Trophoblast cell (in vitro differentiated cells and primary cell): ENCODE measurements around the gene STIM1.

Experiments used
- DNase-seq, 2 donors: peaks; one replicate each; pipeline ENCODE4 v3.0.0-alpha.2; 2016
- H2AFZ ChIP-seq: 2 replicates; pipeline ENCODE4 v1.6.1; 2013; ENCODE audit warnings: low read length, moderate library complexity, mild to moderate bottlenecking; ENCODE audit not compliant: insufficient read depth, poor library complexity
- H2AK5ac ChIP-seq: 2 replicates; pipeline ENCODE4 v1.6.1; 2013; ENCODE audit warnings: mild to moderate bottlenecking, low read length
- H2BK120ac ChIP-seq: 2 replicates; pipeline ENCODE4 v1.6.1; 2013; ENCODE audit warnings: low read length, mild to moderate bottlenecking, moderate library complexity; ENCODE audit not compliant: insufficient read depth, poor library complexity
- H2BK12ac ChIP-seq: 2 replicates; pipeline ENCODE4 v1.6.1; 2013; ENCODE audit warnings: mild to moderate bottlenecking, low read length, moderate library complexity
- H2BK5ac ChIP-seq: 2 replicates; pipeline ENCODE4 v1.6.1; 2013; ENCODE audit warnings: low read length, low read depth, moderate library complexity, mild to moderate bottlenecking; ENCODE audit not compliant: poor library complexity
- H3K14ac ChIP-seq: 2 replicates; pipeline ENCODE4 v1.6.1; 2013; ENCODE audit warnings: mild to moderate bottlenecking, low read length
- H3K18ac ChIP-seq: 2 replicates; pipeline ENCODE4 v1.6.1; 2013; ENCODE audit warnings: mild to moderate bottlenecking, low read length
- H3K23ac ChIP-seq: 2 replicates; pipeline ENCODE4 v1.6.1; 2013; ENCODE audit warnings: low read length
- H3K27ac ChIP-seq: 2 replicates; pipeline ENCODE4 v1.5.1; 2013; ENCODE audit warnings: low read depth, mild to moderate bottlenecking, inconsistent platforms, low read length, moderate library complexity
- H3K27me3 ChIP-seq: 2 replicates; pipeline ENCODE4 v1.6.1; 2013; ENCODE audit warnings: inconsistent platforms, mild to moderate bottlenecking, low read length, moderate library complexity; ENCODE audit not compliant: insufficient read depth
- H3K36me3 ChIP-seq, 2 experiments: 1 replicate in 1 of 2; 2 replicates in 1 of 2; pipeline ENCODE4 v1.6.1; 2013; ENCODE audit warnings: low read length in 2 of 2, mild to moderate bottlenecking in 2 of 2, moderate library complexity in 1 of 2; ENCODE audit not compliant: insufficient read depth in 2 of 2, control insufficient read depth in 1 of 2
- H3K4ac ChIP-seq: 2 replicates; pipeline ENCODE4 v1.6.1; 2013; ENCODE audit warnings: low read depth, mild to moderate bottlenecking, low read length, moderate library complexity
- H3K4me1 ChIP-seq, 2 experiments: 1 replicate in 1 of 2; 2 replicates in 1 of 2; pipeline ENCODE4 v1.6.1; 2013; ENCODE audit warnings: low read length in 2 of 2, mild to moderate bottlenecking in 2 of 2, moderate library complexity in 1 of 2; ENCODE audit not compliant: insufficient read depth in 2 of 2, control insufficient read depth in 1 of 2
- H3K4me2 ChIP-seq: 2 replicates; pipeline ENCODE4 v1.6.1; 2013; ENCODE audit warnings: inconsistent platforms, mild to moderate bottlenecking, low read length, moderate library complexity
- H3K4me3 ChIP-seq: 2 replicates; pipeline ENCODE4 v1.5.1; 2013; ENCODE audit warnings: mild to moderate bottlenecking, low read depth, low read length, inconsistent platforms
- H3K79me1 ChIP-seq: one replicate; pipeline ENCODE4 v1.6.1; 2013; ENCODE audit warnings: low read length
- H3K79me2 ChIP-seq: 2 replicates; pipeline ENCODE4 v1.6.1; 2013; ENCODE audit warnings: low read length, mild to moderate bottlenecking; ENCODE audit not compliant: control insufficient read depth, insufficient read depth, poor library complexity
- H3K9ac ChIP-seq: 2 replicates; pipeline ENCODE4 v1.6.1; 2013; ENCODE audit warnings: mild to moderate bottlenecking, low read length
- H3K9me3 ChIP-seq: 2 replicates; pipeline ENCODE4 v1.6.1; 2013; ENCODE audit warnings: low read depth, mild to moderate bottlenecking, control low read depth, inconsistent platforms, low read length; ENCODE audit not compliant: insufficient read depth
- H4K12ac ChIP-seq: 2 replicates; pipeline ENCODE4 v1.6.1; 2013; ENCODE audit warnings: low read depth, mild to moderate bottlenecking, low read length, moderate library complexity
- H4K8ac ChIP-seq: 2 replicates; pipeline ENCODE4 v1.6.1; 2013; ENCODE audit warnings: low read depth, mild to moderate bottlenecking, low read length, moderate library complexity
- H4K91ac ChIP-seq: one replicate; pipeline ENCODE4 v1.6.1; 2013; ENCODE audit warnings: low read depth, mild to moderate bottlenecking, low read length, moderate library complexity
- WGBS: extraction: QIAGEN DNeasy Blood & Tissue Kit; methylation state at CpG from one replicate; pipeline ENCODE4 v1.1.7; 2013; ENCODE audit warnings: missing lambda C conversion rate; ENCODE audit not compliant: insufficient read length, insufficient coverage; ENCODE audit errors: extremely low coverage; 5-methylcytosine and 5-hydroxymethylcytosine counted together

The STIM1 gene

GRCh38 chr11:3969200-3969599, 113.7 kb downstream of the STIM1 start:
- DNase-seq: no peak
- Histone ChIP-seq H3K18ac (no peak overlapping the region), H2AFZ (no peak overlapping the region), H3K4me1 (no peaks in the 10 kb centered on the region), H3K27me3 (no peaks in the 10 kb centered on the region), H3K4me2 (no peak overlapping the region), H2BK12ac (no peak overlapping the region), H3K4ac (no peak overlapping the region), H3K9me3 (no peaks in the 10 kb centered on the region), H3K79me2 (no peaks in the 10 kb centered on the region), H3K14ac (no peak overlapping the region), H2AK5ac (no peak overlapping the region), H4K12ac (no peak overlapping the region), H4K91ac (no peak overlapping the region), H3K27ac (no peak overlapping the region), H3K23ac (no peak overlapping the region), H4K8ac (no peak overlapping the region), H3K79me1 (no peaks in the 10 kb centered on the region), H2BK120ac (no peak overlapping the region), H3K36me3 (no peaks in the 10 kb centered on the region), H3K4me3 (no peak overlapping the region), H2BK5ac (no peak overlapping the region), H3K9ac (no peak overlapping the region)
- WGBS: no CpG with 5 or more reads among the region's 3 CpGs

- H3K18ac ChIP-seq: no peak overlapping the region
- no peak overlapping the region for H3K27ac ChIP-seq
- no peaks in the 10 kb centered on the region for H3K36me3 ChIP-seq
- H3K14ac ChIP-seq: no peak overlapping the region
- no peaks in the 10 kb centered on the region for H3K79me1 ChIP-seq
- no peak overlapping the region for H3K4ac ChIP-seq
- no CpG with 5 or more reads among the region's 1 CpG for WGBS
- H3K9ac ChIP-seq: no peak overlapping the region
- no peak overlapping the region for H2BK12ac ChIP-seq
- no peaks in the 10 kb centered on the region for H3K27me3 ChIP-seq
- no peak overlapping the region for H3K4me3 ChIP-seq
- no peak overlapping the region for H4K91ac ChIP-seq
- H4K12ac ChIP-seq: no peak overlapping the region
- H4K8ac ChIP-seq: no peak overlapping the region
- H2AK5ac ChIP-seq: no peak overlapping the region
- no peaks in the 10 kb centered on the region for H3K9me3 ChIP-seq
- H2BK120ac ChIP-seq: no peak overlapping the region
- H3K4me2 ChIP-seq: no peak overlapping the region
- H2BK5ac ChIP-seq: no peak overlapping the region
- no peaks in the 10 kb centered on the region for H3K79me2 ChIP-seq
- H2AFZ ChIP-seq: no peak overlapping the region
- H3K23ac ChIP-seq: no peak overlapping the region
- no peak for DNase-seq
- H3K4me1 ChIP-seq: no peaks in the 10 kb centered on the region
Measured at GRCh38 chr11:3969613-3970012, 114.1 kb downstream of the STIM1 start.

- Histone ChIP-seq H3K4me1 (no peaks in the 10 kb centered on the region), H3K4ac (no peak overlapping the region), H3K23ac (no peak overlapping the region), H2BK5ac (no peak overlapping the region), H4K8ac (peak overlapping the region; percentile 28), H2BK120ac (no peak overlapping the region), H3K4me2 (no peak overlapping the region), H2AK5ac (no peak overlapping the region), H3K79me2 (no peaks in the 10 kb centered on the region), H4K91ac (no peak overlapping the region), H2AFZ (no peak overlapping the region), H3K36me3 (no peaks in the 10 kb centered on the region), H3K9me3 (no peaks in the 10 kb centered on the region), H3K79me1 (no peaks in the 10 kb centered on the region), H3K27me3 (no peaks in the 10 kb centered on the region), H4K12ac (no peak overlapping the region), H3K27ac (no peak overlapping the region), H3K18ac (peak overlapping the region; percentile 53), H3K9ac (no peak overlapping the region), H3K14ac (no peak overlapping the region), H2BK12ac (no peak overlapping the region), H3K4me3 (no peak overlapping the region)
- no peak for DNase-seq
- no CpG with 5 or more reads among the region's 2 CpGs for WGBS
Measured at GRCh38 chr11:3970108-3970507, 114.6 kb downstream of the STIM1 start.

- H3K4ac ChIP-seq: no peak overlapping the region
- H4K12ac ChIP-seq: no peak overlapping the region
- no peak overlapping the region for H3K18ac ChIP-seq
- no peak overlapping the region for H4K8ac ChIP-seq
- H3K4me2 ChIP-seq: no peak overlapping the region
- H3K9me3 ChIP-seq: no peaks in the 10 kb centered on the region
- no peak for DNase-seq
- H4K91ac ChIP-seq: no peak overlapping the region
- no peak overlapping the region for H3K9ac ChIP-seq
- no peak overlapping the region for H2BK12ac ChIP-seq
- H3K79me1 ChIP-seq: no peaks in the 10 kb centered on the region
- H3K4me3 ChIP-seq: no peak overlapping the region
- no peak overlapping the region for H3K23ac ChIP-seq
- WGBS: no CpG with 5 or more reads among the region's 2 CpGs
- H3K4me1 ChIP-seq: peaks cover 0 to 3% of the 10 kb centered on the region in 2 experiments
- H2AK5ac ChIP-seq: no peak overlapping the region
- no peaks in the 10 kb centered on the region for H3K79me2 ChIP-seq
- H3K14ac ChIP-seq: no peak overlapping the region
- H3K36me3 ChIP-seq: no peaks in the 10 kb centered on the region
- H2BK5ac ChIP-seq: no peak overlapping the region
- H2BK120ac ChIP-seq: no peak overlapping the region
- no peak overlapping the region for H2AFZ ChIP-seq
- no peak overlapping the region for H3K27ac ChIP-seq
- no peaks in the 10 kb centered on the region for H3K27me3 ChIP-seq
Measured at GRCh38 chr11:3971756-3972404, 116.4 kb downstream of the STIM1 start.
